Stomach (tissue), 9 donors: ENCODE data around the gene PCDH15. TPM values are rescaled to one million over a fixed set of nuclear protein-coding genes. Genes with fewer than 3 reads are reported as not detected.

Experiments
- DNase-seq, 2 donors: peaks; one replicate each; pipeline versions ENCODE4 v3.0.0 to v3.0.0-alpha.2; 2013 to 2019
- H3K27ac ChIP-seq, 5 donors: fragments of 200-600 bp in 4 of 5; sonication (generic) in 4 of 5; one replicate each; pipeline ENCODE4 v1.5.1; 2013 to 2019; ENCODE audit warnings: mild to moderate bottlenecking in 1 of 5, moderate library complexity in 1 of 5
- H3K27me3 ChIP-seq, 3 donors: fragments of 200-600 bp; sonication (generic); one replicate each; pipeline ENCODE4 v1.5.1; 2017 to 2019; ENCODE audit warnings: mixed run types in 1 of 3
- H3K36me3 ChIP-seq, 4 donors: fragments of 200-600 bp; sonication (generic); 1 replicate in 3 of 4; 2 replicates in 1 of 4; pipeline ENCODE4 v1.5.1; 2016 to 2019
- H3K4me1 ChIP-seq, 4 donors: fragments of 200-600 bp; sonication (generic); one replicate each; pipeline ENCODE4 v1.5.1; 2016 to 2019
- H3K4me3 ChIP-seq, 4 donors: fragments of 200-600 bp; sonication (generic) in 3 of 4; one replicate each; pipeline ENCODE4 v1.5.1; 2016 to 2019; ENCODE audit warnings: mild to moderate bottlenecking in 1 of 4
- H3K9me3 ChIP-seq, 4 donors: fragments of 200-600 bp; sonication (generic); one replicate each; pipeline ENCODE4 v1.5.1; 2016 to 2019
- CTCF ChIP-seq, 7 experiments: fragments of 450-650 bp in 4 of 7; fragments of 200-600 bp in 3 of 7; sonication (generic) in 3 of 7; IDR thresholded peaks; one replicate each; pipeline ENCODE4 v1.5.1; 2016 to 2019; ENCODE audit warnings: antibody characterized with exemption in 7 of 7, control low read depth in 2 of 7, mild to moderate bottlenecking in 1 of 7
- EP300 ChIP-seq: sonication (generic); formaldehyde crosslinking; IDR thresholded peaks from one replicate; pipeline ENCODE4 v1.6.1; 2017; ENCODE audit warnings: antibody characterized with exemption
- POLR2A ChIP-seq, 4 donors: fragments of 450-650 bp; IDR thresholded peaks; one replicate each; pipeline ENCODE4 v1.6.1; 2016; ENCODE audit warnings: antibody characterized with exemption in 4 of 4, control low read depth in 2 of 4, mild to moderate bottlenecking in 1 of 4, moderate library complexity in 1 of 4
- POLR2AphosphoS5 ChIP-seq, 3 donors: sonication (generic); formaldehyde crosslinking; IDR thresholded peaks; one replicate each; pipeline ENCODE4 v1.6.1; 2016; ENCODE audit warnings: antibody characterized with exemption in 3 of 3
- WGBS, 5 donors: extraction: QIAGEN DNeasy Blood & Tissue Kit in 3 of 5; methylation state at CpG; one replicate each; pipeline versions ENCODE4 v1.1.5 to v1.1.7; 2013 to 2018; 5-methylcytosine and 5-hydroxymethylcytosine counted together
- intact Hi-C: fragments of 100-400 bp; cut with DNase I; formaldehyde crosslinking; loops from one replicate; pipeline ENCODE4 v1.15.1; 2023; ENCODE audit warnings: low total_unique reads
- polyA plus RNA-seq, 3 donors: library from polyadenylated mRNA; stranded (reverse); fragments of 200-250 nt; gene quantifications; one replicate each; pipeline ENCODE4 v1.2.3, GENCODE V29; 2013
- total RNA-seq, 5 donors: library from RNA; depleted of rRNA; stranded (reverse); fragments of >200 nt; gene quantifications; one replicate each; pipeline versions ENCODE4 v1.1.0 to v1.2.3, GENCODE V29; 2014 to 2016
- donor health status: healthy with polysubstance abuse.
- donor health status: Bipolar disorder and iron deficiency.
- donor health status: healthy.

The PCDH15 gene
- total and polyA plus RNA-seq, 8 donors = 3.7 TPM; not detected in 7

- no peak overlapping the region for H3K27ac ChIP-seq
- no peak for TF ChIP-seq POLR2A (IDR thresholded peaks at IDR 0.05)
- TF ChIP-seq POLR2AphosphoS5 (IDR thresholded peaks at IDR 0.05) = no peak
- TF ChIP-seq CTCF (IDR thresholded peaks at IDR 0.05) = no peak
- TF ChIP-seq EP300 = no peak
- H3K4me1 ChIP-seq = no peaks in the 10 kb centered on the region
- H3K27me3 ChIP-seq = no peaks in the 10 kb centered on the region
- H3K4me3 ChIP-seq = no peak overlapping the region
- no peak for DNase-seq
- WGBS, 5 donors = 82 to 91% (median 86%) methylated on average over 2 of the region's 2 CpGs
- peaks cover 0 to 16% (median 4%) of the 10 kb centered on the region in 4 donors for H3K9me3 ChIP-seq
- H3K36me3 ChIP-seq = no peaks in the 10 kb centered on the region
- intact Hi-C loops = no loop called here
These were observed 663.6 kb downstream of the PCDH15 start for GRCh38 chr10:54137396-54137795.

GRCh38 chr10:54133203-54133602 lies 667.8 kb downstream of the PCDH15 start:
- DNase-seq = no peak
- Histone ChIP-seq H3K27ac (no peak overlapping the region), H3K4me3 (no peak overlapping the region), H3K4me1 (no peaks in the 10 kb centered on the region), H3K9me3 (no peaks in the 10 kb centered on the region), H3K27me3 (no peaks in the 10 kb centered on the region), H3K36me3 (no peaks in the 10 kb centered on the region)
- WGBS, 5 donors = 29 to 37% (median 34%) methylated on average over 3 of the region's 3 CpGs
- TF ChIP-seq CTCF (IDR thresholded peaks at IDR 0.05) = no peak
- no peak for TF ChIP-seq POLR2AphosphoS5 (IDR thresholded peaks at IDR 0.05)
- no peak for TF ChIP-seq EP300
- TF ChIP-seq POLR2A (IDR thresholded peaks at IDR 0.05) = no peak
- intact Hi-C loops = no loop called here

GRCh38 chr10:54131833-54132232 lies 669.2 kb downstream of the PCDH15 start:
- no peak overlapping the region for H3K27ac ChIP-seq
- intact Hi-C loops = no loop called here
- no peak overlapping the region for H3K4me3 ChIP-seq
- no peaks in the 10 kb centered on the region for H3K27me3 ChIP-seq
- WGBS, 5 donors = 68 to 84% (median 70%) methylated on average over 6 of the region's 6 CpGs
- DNase-seq = no peak
- H3K36me3 ChIP-seq = no peaks in the 10 kb centered on the region
- no peaks in the 10 kb centered on the region for H3K9me3 ChIP-seq
- no peak for TF ChIP-seq EP300
- no peak for TF ChIP-seq CTCF (IDR thresholded peaks at IDR 0.05)
- no peak for TF ChIP-seq POLR2AphosphoS5 (IDR thresholded peaks at IDR 0.05)
- no peak for TF ChIP-seq POLR2A (IDR thresholded peaks at IDR 0.05)
- no peaks in the 10 kb centered on the region for H3K4me1 ChIP-seq

GRCh38 chr10:54130394-54130793 lies 670.6 kb downstream of the PCDH15 start:
- Histone ChIP-seq H3K36me3 (no peaks in the 10 kb centered on the region), H3K4me3 (no peak overlapping the region), H3K27me3 (no peaks in the 10 kb centered on the region), H3K4me1 (no peaks in the 10 kb centered on the region), H3K9me3 (no peaks in the 10 kb centered on the region), H3K27ac (no peak overlapping the region)
- TF ChIP-seq POLR2AphosphoS5 (IDR thresholded peaks at IDR 0.05) = no peak
- no peak for TF ChIP-seq CTCF (IDR thresholded peaks at IDR 0.05)
- no peak for TF ChIP-seq POLR2A (IDR thresholded peaks at IDR 0.05)
- no peak for TF ChIP-seq EP300
- DNase-seq = no peak
- WGBS, 5 donors = 63 to 70% (median 66%) methylated on average over 6 of the region's 6 CpGs
- intact Hi-C loops = no loop called here
